Coronary artery (tissue), 2 donors: ENCODE measurements around the gene CFAP77.

Experiments used
- DNase-seq: peaks from one replicate; pipeline ENCODE4 v3.0.0-alpha.2; 2017; ENCODE audit warnings: low spot score
- H3K27ac ChIP-seq, 2 donors: fragments of 200-600 bp; sonication (generic); one replicate each; pipeline ENCODE4 v1.5.1; 2016 to 2019
- H3K4me3 ChIP-seq: fragments of 200-600 bp; sonication (generic); 2 replicates; pipeline ENCODE4 v1.5.1; 2016; ENCODE audit warnings: mild to moderate bottlenecking, moderate library complexity
- TF ChIP-seq, protein P1 (sequence below): fragments of 200-600 bp; sonication (generic); IDR thresholded peaks from one replicate; pipeline ENCODE4 v1.5.1; 2019; ENCODE audit warnings: antibody characterized with exemption

The CFAP77 gene

DNA sequence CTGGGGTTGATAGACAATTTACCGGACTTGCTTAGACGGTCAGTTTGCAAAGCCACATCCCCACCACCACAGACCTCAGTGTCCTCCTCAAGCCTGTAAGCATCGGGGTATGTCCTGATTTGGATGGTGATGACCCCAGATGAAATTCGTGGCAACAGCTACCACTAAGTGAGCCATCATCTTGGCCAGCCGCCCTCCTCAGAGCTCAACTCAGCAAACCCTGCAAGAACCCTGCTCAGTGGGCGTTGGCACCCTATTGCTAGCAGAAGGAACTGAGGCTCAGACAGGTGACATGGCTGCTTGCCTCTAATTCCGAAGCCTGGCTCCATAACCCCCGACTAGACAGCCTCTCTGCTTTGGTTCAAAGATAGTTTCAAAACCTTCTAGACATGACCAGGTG lies 131.0 kb downstream of the CFAP77 start:
- Histone ChIP-seq H3K27ac (no peak overlapping the region), H3K4me3 (no peak overlapping the region)
- no peak for DNase-seq
- TF ChIP-seq, protein P1, sequence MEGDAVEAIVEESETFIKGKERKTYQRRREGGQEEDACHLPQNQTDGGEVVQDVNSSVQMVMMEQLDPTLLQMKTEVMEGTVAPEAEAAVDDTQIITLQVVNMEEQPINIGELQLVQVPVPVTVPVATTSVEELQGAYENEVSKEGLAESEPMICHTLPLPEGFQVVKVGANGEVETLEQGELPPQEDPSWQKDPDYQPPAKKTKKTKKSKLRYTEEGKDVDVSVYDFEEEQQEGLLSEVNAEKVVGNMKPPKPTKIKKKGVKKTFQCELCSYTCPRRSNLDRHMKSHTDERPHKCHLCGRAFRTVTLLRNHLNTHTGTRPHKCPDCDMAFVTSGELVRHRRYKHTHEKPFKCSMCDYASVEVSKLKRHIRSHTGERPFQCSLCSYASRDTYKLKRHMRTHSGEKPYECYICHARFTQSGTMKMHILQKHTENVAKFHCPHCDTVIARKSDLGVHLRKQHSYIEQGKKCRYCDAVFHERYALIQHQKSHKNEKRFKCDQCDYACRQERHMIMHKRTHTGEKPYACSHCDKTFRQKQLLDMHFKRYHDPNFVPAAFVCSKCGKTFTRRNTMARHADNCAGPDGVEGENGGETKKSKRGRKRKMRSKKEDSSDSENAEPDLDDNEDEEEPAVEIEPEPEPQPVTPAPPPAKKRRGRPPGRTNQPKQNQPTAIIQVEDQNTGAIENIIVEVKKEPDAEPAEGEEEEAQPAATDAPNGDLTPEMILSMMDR = no peak

- no peak overlapping the region for H3K27ac ChIP-seq
- no peak for DNase-seq
Measured at GRCh38 chr9:132541870-132542830, 132.1 kb downstream of the CFAP77 start.

GRCh38 chr9:132543251-132543650 lies 133.2 kb downstream of the CFAP77 start:
- Histone ChIP-seq H3K4me3 (no peak overlapping the region), H3K27ac (no peak overlapping the region)
- TF ChIP-seq, protein P1 = no peak
- DNase-seq = no peak

More at GRCh38 chr9:132541870-132542830, 132.1 kb downstream of the CFAP77 start:
- H3K4me3 ChIP-seq = no peak overlapping the region
- TF ChIP-seq, protein P1 = no peak

- DNase-seq = no peak
- no peak overlapping the region for H3K4me3 ChIP-seq
- H3K27ac ChIP-seq = no peak overlapping the region
Measured at GRCh38 chr9:132543960-132544359, 133.9 kb downstream of the CFAP77 start.

DNA sequence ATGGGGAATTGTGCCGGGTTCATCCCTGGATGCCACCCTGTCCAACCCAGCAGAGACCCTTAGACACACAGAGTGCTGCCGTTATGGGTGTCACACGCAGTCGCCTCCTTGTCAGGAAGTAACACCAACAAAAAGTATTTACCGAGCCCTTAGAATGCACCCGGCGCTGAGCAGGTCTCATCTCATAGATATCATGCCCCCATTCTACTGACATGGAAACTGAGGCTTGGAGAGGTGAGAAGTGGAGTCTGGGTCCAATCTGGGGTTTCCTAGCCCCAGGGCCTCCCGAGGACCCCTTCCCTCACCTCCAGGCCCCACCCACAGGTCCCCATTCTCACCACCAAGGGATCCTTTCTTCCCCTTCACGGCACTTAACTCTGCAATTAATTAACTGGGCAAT lies 135.6 kb downstream of the CFAP77 start:
- DNase-seq = no peak
- no peak overlapping the region for H3K27ac ChIP-seq
- H3K4me3 ChIP-seq = no peak overlapping the region
- TF ChIP-seq, protein P1 = no peak

More at GRCh38 chr9:132543960-132544359, 133.9 kb downstream of the CFAP77 start:
- TF ChIP-seq, protein P1 = no peak

GRCh38 chr9:132546148-132547051 lies 136.4 kb downstream of the CFAP77 start:
- Histone ChIP-seq H3K4me3 (peak overlapping the region; percentile 17), H3K27ac (no peak overlapping the region)
- TF ChIP-seq, protein P1 = no peak
- no peak for DNase-seq
